Fibroblast of the aortic adventitia (primary cell): Measurements from ENCODE around the gene DNAJC15. TPM values are rescaled to one million over a fixed set of nuclear protein-coding genes. Genes with fewer than 3 reads are reported as not detected.
A peak's percentile ranks its signal among the peaks of the same experiment; 100 is the strongest.
"Not testable (repeated sequence)": the region's sequence is repeated elsewhere in the genome, so short reads cannot be mapped to it uniquely, and the experiment has no call there.

Experiments used
- DNase-seq: peaks from one replicate; pipeline ENCODE4 v3.0.0-alpha.2; 2010; ENCODE audit warnings: low read depth
- H3K4me3 ChIP-seq: 2 replicates; pipeline ENCODE4 v1.5.1; 2011; ENCODE audit warnings: low read depth, mild to moderate bottlenecking, control low read depth, low read length, moderate library complexity
- CTCF ChIP-seq: IDR thresholded peaks from 2 replicates; pipeline ENCODE4 v1.5.1; 2011; ENCODE audit warnings: mild to moderate bottlenecking, low read length, control low read depth, inconsistent platforms; ENCODE audit not compliant: insufficient read depth
- total RNA-seq: library from RNA; depleted of rRNA; stranded (reverse); fragments of >200 nt; gene quantifications from 2 replicates; pipeline ENCODE4 v1.2.3, GENCODE V29; 2012; ENCODE audit warnings: low replicate concordance

Gene DNAJC15
- total RNA-seq, 1 donor, result 18.7 TPM

GRCh38 chr13:42984691-42985090 is 38.7 kb upstream of the DNAJC15 start:
- TF ChIP-seq CTCF, result no peak
- H3K4me3 ChIP-seq, result no peak overlapping the region
- DNase-seq, result no peak

- TF ChIP-seq CTCF, result no peak
- no peak overlapping the region for H3K4me3 ChIP-seq
- peak; percentile 83 for DNase-seq
These were observed 37.8 kb upstream of the DNAJC15 start for GRCh38 chr13:42985312-42986175.

- no peak for DNase-seq
These were observed 37.2 kb upstream of the DNAJC15 start for GRCh38 chr13:42986176-42986574.

GRCh38 chr13:42990291-42991232 is 32.8 kb upstream of the DNAJC15 start:
- no peak for TF ChIP-seq CTCF
- peak; percentile 16 for DNase-seq
- H3K4me3 ChIP-seq, result no peak overlapping the region

More at GRCh38 chr13:42986176-42986574, 37.2 kb upstream of the DNAJC15 start:
- TF ChIP-seq CTCF, result no peak
- no peak overlapping the region for H3K4me3 ChIP-seq

GRCh38 chr13:42991233-42991897 is 32.0 kb upstream of the DNAJC15 start:
- DNase-seq, result not testable (repeated sequence)
- H3K4me3 ChIP-seq, result peak overlapping the region; percentile 64

GRCh38 chr13:42991898-42992763 is 31.3 kb upstream of the DNAJC15 start, which contains the start of gene EPSTI1:
TSS of gene EPSTI1 (minus strand) at chr13:42992241. CDS start at chr13:42992165, 76 bp downstream.
- peak within 1 kb of the TSS; percentile 64 for H3K4me3 ChIP-seq
- peak; percentile 64 for DNase-seq
- TF ChIP-seq CTCF, result no peak
